Measurements from ENCODE around the gene NDUFB11.

Gene NDUFB11

GRCh38 chrX:47144626-47145394 is at the start of gene NDUFB11, which contains the start of gene RBM10:
Gene NDUFB11, minus strand, starts transcription at chrX:47144702. Its CDS starts 23 bp downstream, at chrX:47144679.
Gene RBM10, plus strand, starts transcription at chrX:47145221. Its CDS starts 2,261 bp downstream, at chrX:47147482.
- peak; percentile 89 for DNase-seq (ENCODE audit: low spot score)

DNA sequence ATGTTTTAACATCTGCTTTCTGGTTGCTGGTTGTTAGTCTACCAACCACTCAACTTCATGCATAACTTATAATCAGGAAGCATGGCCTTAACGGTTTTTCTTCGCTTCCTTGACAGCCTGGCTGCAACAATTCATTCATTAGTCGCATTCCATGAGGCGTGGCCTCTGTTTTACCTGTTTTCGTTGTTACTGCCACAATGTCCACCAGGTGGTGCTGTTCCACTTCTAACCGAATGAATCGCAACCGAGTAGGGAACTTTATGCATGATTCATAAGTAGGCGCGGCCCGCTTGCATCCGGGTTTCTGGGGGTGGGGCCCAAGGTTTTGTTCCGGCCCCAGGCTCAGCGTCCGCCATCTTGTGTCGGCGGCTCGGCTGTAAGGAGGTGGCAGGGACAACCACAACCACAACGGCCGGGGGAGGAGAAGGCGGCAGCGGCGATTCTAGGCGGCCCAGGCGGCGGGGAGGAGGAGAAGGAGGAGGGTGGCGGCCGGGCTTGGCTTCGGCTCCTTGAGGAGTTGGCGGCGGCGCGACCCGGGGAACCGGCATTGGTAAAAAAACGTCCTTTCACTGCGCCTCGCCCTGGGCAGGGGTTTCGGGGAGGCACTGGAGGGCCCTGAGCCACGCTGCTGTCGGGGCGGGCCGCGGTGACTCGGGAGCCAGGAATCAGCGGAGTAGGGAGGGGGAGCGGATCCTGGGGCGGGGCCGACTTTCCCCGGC is 49.1 kb upstream of the NDUFB11 start, which contains the start of gene UBA1:
UBA1 (plus strand) TSS at position 355 of the 719 bp plus-strand sequence. CDS start 4,974 bp downstream, outside the sequence.
- peak; percentile 84 for DNase-seq (ENCODE audit: low spot score)

GRCh38 chrX:47191806-47192401 is 47.4 kb upstream of the NDUFB11 start:
- no peak for DNase-seq (ENCODE audit: low spot score)

- DNase-seq (ENCODE audit: low spot score) = peak; percentile 50
These were observed 46.8 kb upstream of the NDUFB11 start for GRCh38 chrX:47191331-47191730.

DNA sequence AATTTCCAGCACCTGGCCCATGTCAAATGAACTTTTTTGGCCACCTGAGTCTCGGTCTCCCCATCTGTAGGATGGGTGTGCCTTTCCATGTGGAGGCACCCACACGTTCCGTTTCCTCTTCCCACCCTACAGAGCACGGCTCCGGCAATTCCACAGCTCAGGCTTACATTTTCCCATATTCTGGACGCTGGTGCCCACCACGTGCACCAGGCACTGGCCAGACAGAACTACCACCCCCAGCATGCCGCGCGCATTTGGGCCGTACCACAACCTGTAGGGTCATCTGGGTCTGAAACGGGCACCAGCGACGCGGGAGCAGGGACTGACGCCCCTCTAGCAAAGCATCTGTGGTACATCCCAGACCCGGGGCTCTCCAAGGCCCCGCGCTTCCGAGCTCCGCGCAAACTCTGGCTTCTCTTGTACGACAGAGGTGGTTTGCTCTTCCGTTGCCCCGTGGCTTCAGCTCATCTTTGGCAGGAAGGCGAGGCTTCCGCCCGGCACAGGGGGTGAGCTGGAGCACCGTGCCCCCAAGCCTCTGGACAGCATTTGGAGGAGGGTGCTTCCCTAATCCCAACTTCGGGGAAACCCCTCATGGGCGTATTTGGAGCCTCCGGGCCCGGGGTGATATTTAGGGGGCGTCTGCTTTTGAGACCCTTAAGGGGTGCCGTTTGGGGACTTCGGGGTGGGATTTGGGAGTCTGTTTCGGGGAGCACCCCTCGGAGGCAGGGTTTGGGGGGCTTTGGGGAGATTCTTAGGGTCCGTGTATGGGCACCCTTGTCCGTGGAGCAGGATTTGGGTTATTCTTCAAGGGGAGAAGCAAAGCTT is 46.2 kb upstream of the NDUFB11 start:
- DNase-seq (ENCODE audit: low spot score) = peak; percentile 86

DNA sequence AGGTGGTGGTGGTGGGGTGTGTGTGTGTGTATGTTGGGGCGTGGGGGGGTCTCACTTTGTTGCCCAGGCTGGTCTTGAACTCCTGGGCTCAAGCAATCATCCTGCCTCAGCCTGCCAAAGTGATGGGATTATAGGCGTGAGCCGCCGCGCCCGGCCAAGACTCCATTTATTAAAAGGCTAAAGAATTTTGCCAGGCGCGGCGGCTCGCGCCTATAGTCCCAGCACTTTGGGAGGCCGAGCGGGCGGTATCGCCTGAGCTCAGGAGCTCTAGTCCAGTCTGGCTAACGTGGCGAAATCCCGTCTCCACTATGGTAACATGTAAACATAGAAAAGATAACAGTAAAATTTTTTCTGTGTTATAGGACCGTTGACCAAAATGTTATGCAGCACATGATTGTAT is 45.4 kb upstream of the NDUFB11 start:
- DNase-seq (ENCODE audit: low spot score) = no peak

DNA sequence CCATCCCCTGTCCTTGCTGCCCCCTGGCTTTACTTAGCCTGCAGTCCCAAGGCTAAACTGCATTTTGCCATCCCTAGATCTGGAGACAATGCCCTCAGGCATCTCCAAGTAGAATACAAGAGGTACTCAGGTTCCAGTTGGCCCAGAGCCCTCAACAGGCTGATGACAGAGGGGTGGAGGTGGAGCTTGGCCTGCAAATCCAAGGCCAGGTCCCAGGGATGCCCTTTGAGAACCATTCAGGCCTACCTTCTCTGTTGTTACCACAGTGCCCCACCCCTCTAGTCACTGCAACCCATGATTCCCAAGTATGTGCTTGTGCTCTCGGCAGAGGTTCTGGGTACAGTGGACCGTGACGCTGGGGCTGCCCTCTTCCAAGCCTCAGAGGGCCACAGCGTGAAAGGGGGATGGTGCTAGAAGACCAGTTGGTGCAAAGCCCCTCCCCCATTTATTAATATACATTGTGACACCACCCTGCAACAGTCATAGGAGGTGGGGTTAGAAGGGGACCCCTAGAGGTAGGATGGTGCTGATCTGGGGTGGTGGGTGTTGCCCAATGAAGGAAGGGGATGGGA is 42.7 kb upstream of the NDUFB11 start:
- DNase-seq (ENCODE audit: low spot score) = no peak

DNA sequence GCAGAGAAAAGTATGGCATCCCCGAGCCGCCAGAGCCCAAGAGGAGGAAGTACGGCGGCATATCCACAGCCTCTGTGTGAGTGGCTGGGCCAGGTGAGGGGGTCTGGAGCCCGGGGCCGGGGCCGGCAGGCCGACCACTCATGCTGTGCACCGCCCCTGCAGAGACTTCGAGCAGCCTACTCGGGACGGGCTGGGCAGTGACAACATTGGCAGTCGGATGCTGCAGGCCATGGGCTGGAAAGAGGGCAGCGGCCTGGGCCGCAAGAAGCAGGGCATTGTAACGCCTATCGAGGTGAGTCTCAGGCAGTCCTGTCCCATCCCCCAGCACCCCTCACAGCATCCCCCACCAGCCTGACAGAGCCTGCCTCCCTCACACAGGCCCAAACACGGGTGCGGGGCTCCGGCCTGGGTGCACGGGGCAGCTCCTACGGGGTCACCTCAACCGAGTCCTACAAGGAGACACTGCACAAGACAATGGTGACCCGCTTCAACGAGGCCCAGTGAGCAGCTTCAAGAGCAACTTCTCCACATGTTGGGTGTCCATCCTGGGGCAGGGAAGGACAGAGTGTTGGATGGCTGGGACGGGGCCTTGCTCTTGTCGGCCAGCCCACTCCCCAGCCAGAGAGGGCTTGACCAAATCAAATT is 41.7 kb upstream of the NDUFB11 start:
- no peak for DNase-seq (ENCODE audit: low spot score)

DNA sequence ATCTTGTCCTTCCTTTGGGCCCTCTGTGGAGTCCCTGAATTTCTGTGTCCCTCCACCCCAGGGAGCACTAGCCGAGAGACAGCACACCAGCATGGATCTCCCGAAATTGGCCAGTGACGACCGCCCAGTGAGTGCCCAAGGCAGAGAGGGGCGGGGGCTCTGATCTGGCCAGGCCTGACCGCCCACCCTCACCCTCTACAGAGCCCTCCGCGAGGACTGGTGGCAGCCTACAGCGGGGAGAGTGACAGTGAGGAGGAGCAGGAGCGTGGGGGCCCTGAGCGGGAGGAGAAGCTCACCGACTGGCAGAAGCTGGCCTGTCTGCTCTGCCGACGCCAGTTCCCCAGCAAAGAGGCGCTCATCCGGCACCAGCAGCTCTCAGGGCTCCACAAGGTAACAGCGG is 40.7 kb upstream of the NDUFB11 start:
- no peak for DNase-seq (ENCODE audit: low spot score)

GRCh38 chrX:47184486-47184885 is 40.0 kb upstream of the NDUFB11 start:
- no peak for DNase-seq (ENCODE audit: low spot score)

- DNase-seq (ENCODE audit: low spot score) = no peak
These were observed 37.7 kb upstream of the NDUFB11 start for GRCh38 chrX:47182106-47182700.

- DNase-seq (ENCODE audit: low spot score) = no peak
These were observed 36.8 kb upstream of the NDUFB11 start for GRCh38 chrX:47181301-47181700.

DNA sequence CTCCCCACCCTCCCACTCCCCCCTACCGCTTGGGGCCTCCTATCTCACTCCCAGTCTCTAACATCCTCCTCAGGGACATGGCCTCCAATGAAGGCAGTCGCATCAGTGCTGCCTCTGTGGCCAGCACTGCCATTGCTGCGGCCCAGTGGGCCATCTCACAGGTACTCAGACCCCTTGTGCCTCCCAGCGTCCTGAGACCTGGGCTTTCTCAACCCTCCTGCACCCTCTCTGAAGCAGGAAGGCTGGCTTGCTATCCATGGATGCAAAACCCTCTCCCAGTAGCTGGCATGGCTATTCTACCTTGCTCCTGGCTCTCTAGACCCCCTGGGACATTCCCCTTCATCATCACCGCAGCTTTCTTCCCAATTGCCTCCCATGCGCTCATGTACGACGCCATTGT is 35.8 kb upstream of the NDUFB11 start:
- DNase-seq (ENCODE audit: low spot score) = no peak

- no peak for DNase-seq (ENCODE audit: low spot score)
These were observed 35.4 kb upstream of the NDUFB11 start for GRCh38 chrX:47179928-47180255.

DNA sequence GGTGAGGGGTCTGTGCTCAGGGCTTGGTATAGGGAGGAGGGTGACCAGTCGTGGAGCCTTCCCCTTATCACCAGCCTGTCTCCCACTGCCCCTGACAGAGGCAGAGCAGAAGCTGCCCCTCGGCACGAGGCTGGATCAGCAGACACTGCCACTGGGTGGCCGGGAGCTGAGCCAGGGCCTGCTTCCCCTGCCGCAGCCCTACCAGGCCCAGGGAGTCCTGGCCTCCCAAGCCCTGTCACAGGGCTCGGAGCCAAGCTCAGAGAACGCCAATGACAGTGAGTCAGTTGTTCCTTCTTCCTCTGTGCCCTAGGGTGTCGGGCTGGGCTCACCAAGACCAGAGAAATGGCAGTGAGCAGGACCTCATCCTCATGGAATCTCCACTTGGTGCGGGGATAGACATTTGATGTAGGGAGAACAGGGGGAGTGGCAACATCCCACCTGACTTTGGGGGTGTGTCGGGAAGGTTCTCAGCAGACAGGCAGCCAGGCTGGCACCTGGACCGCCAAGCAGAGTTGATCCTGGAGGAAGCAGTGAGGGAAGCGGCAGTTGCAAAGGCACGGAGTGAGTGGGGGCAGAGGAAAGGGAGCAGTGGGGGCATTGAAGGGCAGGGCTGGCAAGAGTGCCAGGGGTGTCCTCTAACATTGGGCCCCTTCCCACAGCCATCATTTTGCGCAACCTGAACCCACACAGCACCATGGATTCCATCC is 34.9 kb upstream of the NDUFB11 start:
- no peak for DNase-seq (ENCODE audit: low spot score)

- DNase-seq (ENCODE audit: low spot score) = no peak
These were observed 33.8 kb upstream of the NDUFB11 start for GRCh38 chrX:47178337-47178736.

DNA sequence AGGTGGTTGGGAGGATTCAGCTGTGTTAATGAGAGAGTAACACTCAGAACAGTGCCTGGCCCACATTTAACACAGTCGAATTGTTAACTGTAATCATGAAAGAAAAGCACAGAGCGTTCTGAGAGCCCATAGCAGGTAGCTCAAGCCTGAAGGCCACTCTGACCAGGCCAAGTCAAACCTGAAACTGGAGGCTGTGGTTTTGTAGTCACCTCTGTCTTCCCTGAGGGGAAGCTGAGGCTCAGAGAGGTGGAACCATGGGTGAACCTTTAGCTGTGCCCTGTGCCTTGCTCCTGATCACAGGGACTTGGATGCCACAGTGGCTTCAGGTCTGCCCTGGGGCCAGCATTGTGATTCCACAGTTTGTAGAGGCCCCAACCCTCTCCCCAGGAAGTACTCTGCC is 32.6 kb upstream of the NDUFB11 start:
- DNase-seq (ENCODE audit: low spot score) = no peak

DNA sequence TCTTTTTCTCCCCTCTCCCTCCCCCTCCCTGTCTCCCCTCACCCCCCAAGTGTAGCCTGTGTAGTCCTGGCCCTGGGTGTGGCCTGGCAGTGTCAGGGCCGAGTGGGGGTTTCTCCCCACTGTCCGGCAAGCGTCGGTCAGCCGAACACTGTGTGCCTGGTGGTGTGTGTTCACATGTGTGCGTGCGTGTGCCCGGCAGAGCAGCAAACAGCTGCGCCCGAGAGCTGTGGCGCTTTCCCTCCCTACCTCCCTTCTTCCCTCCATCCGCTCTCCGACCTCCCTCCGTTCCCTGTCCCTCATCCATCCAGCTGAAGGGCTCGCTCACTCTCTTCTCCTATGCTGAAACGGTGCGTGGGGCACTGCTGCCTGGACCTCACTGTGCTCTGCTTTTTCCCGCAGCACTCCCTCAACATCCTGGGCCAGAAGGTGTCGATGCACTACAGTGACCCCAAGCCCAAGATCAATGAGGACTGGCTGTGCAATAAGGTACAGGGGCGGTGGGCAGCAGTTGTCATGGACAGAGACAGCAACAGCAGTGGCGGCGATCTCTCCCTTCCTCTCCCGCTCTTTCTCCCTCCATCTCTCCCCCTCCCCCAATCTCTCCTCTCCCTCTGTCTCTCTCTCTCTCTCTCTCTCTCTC is 31.7 kb upstream of the NDUFB11 start:
- peak; percentile 8 for DNase-seq (ENCODE audit: low spot score)

DNA sequence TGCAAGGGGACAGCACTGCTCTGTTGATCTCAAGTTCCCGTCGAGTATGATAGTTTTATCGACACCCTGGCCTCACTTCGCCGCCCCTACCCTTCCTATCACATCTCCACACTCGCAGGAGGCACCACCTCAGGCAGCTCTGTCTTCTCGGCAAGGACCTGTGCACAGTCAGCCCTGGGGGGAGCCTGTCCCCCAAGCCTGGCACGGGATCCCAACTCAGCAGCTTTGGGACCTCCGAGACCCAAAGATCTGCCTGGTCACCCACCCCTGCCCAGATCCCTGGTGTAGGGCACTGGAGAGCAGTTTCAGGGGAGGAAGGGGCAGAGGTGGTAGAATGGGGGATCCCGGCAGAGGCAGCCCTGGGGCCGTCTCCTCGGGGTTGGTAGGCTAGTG is 31.1 kb upstream of the NDUFB11 start:
- no peak for DNase-seq (ENCODE audit: low spot score)
